DND-41 (cell line): Measurements from ENCODE around the gene CACNA1A.

Source experiments
- ATAC-seq: fragments of 200-7000 bp; cut with Tn5 transposase; 3 replicates; pipeline ENCODE4 v1.9.1; 2021; ENCODE audit warnings: low read depth; ENCODE audit not compliant: insufficient read depth
- DNase-seq: peaks from one replicate; pipeline ENCODE4 v3.0.0-alpha.2; 2020
- H2AFZ ChIP-seq: 2 replicates; pipeline ENCODE4 v1.6.0; 2012; ENCODE audit warnings: low read depth, low read length
- H3K27ac ChIP-seq: 2 replicates; pipeline ENCODE4 v1.5.1; 2012; ENCODE audit warnings: low read length, inconsistent platforms
- H3K27me3 ChIP-seq: fragments of 200-600 bp; sonication (generic); 2 replicates; pipeline ENCODE4 v1.6.0; 2012; ENCODE audit warnings: low read length, mild to moderate bottlenecking, inconsistent platforms; ENCODE audit not compliant: insufficient read depth, poor library complexity
- H3K36me3 ChIP-seq: 2 replicates; pipeline ENCODE4 v1.5.1; 2012; ENCODE audit warnings: low read length, inconsistent platforms; ENCODE audit not compliant: insufficient read depth
- H3K4me1 ChIP-seq: 2 replicates; pipeline ENCODE4 v1.5.1; 2012; ENCODE audit warnings: mild to moderate bottlenecking, low read length; ENCODE audit not compliant: insufficient read depth
- H3K4me2 ChIP-seq: 2 replicates; pipeline ENCODE4 v1.6.0; 2012; ENCODE audit warnings: mild to moderate bottlenecking, moderate library complexity, low read length, inconsistent platforms; ENCODE audit not compliant: insufficient read depth
- H3K4me3 ChIP-seq, 2 experiments: fragments of 200-600 bp in 1 of 2; shearing (Covaris generic) in 1 of 2; 2 replicates each; pipeline ENCODE4 v1.5.1; 2012 to 2016; ENCODE audit warnings: inconsistent platforms in 2 of 2, low read length in 2 of 2, mild to moderate bottlenecking in 2 of 2, low read depth in 1 of 2, moderate library complexity in 1 of 2
- H3K79me2 ChIP-seq: 2 replicates; pipeline ENCODE4 v1.6.0; 2012; ENCODE audit warnings: low read length, inconsistent platforms; ENCODE audit not compliant: insufficient read depth
- H3K9ac ChIP-seq: 2 replicates; pipeline ENCODE4 v1.6.0; 2012; ENCODE audit warnings: low read depth, mild to moderate bottlenecking, inconsistent platforms, low read length, moderate library complexity
- H3K9me3 ChIP-seq: 2 replicates; pipeline ENCODE4 v1.5.1; 2012; ENCODE audit warnings: low read length, moderate library complexity, mild to moderate bottlenecking, inconsistent platforms; ENCODE audit not compliant: insufficient read depth, severe bottlenecking
- H4K20me1 ChIP-seq: 2 replicates; pipeline ENCODE4 v1.6.0; 2012; ENCODE audit warnings: low read length; ENCODE audit not compliant: insufficient read depth
- CTCF ChIP-seq: IDR thresholded peaks from 2 replicates; pipeline ENCODE4 v1.5.1; 2012; ENCODE audit warnings: borderline replicate concordance, low read length, moderate library complexity, mild to moderate bottlenecking; ENCODE audit not compliant: poor library complexity, severe bottlenecking; ENCODE audit errors: extremely low read depth
- EZH2 ChIP-seq: IDR thresholded peaks from 3 replicates; pipeline ENCODE4 v1.6.1; 2012; ENCODE audit warnings: borderline replicate concordance, low read depth, mild to moderate bottlenecking, moderate library complexity, low read length, inconsistent platforms; ENCODE audit not compliant: severe bottlenecking

The CACNA1A gene

GRCh38 chr19:13159713-13160112 is 346.6 kb downstream of the CACNA1A start:
- H3K9ac ChIP-seq = no peak overlapping the region
- no peak overlapping the region for H3K4me2 ChIP-seq
- no peaks in the 10 kb centered on the region for H3K27me3 ChIP-seq
- no peak for TF ChIP-seq EZH2
- TF ChIP-seq CTCF = no peak
- H3K79me2 ChIP-seq = no peaks in the 10 kb centered on the region; the same call in 1 of the 2 replicates
- no peaks in the 10 kb centered on the region for H3K36me3 ChIP-seq
- no peak overlapping the region for H3K4me3 ChIP-seq
- no peak overlapping the region for H2AFZ ChIP-seq
- H4K20me1 ChIP-seq = peaks cover 9% of the 10 kb centered on the region
- no peaks in the 10 kb centered on the region for H3K9me3 ChIP-seq
- peaks cover 53% of the 10 kb centered on the region for H3K4me1 ChIP-seq
- no peak for DNase-seq
- H3K27ac ChIP-seq = no peak overlapping the region
- ATAC-seq = no peak
